HL-60 (cell line): Measurements from ENCODE around the gene UXS1.

Experiments
- GABPA ChIP-seq: IDR thresholded peaks from 2 replicates; pipeline ENCODE4 v1.6.1; 2012; ENCODE audit warnings: low read depth
- POLR2AphosphoS5 ChIP-seq: IDR thresholded peaks from 2 replicates; pipeline ENCODE4 v1.6.1; 2012; ENCODE audit warnings: low read depth
- TF ChIP-seq, protein P1 (sequence below): IDR thresholded peaks from one replicate; pipeline ENCODE4 v1.5.1; 2011; ENCODE audit warnings: low read length, control low read depth, inconsistent platforms; ENCODE audit not compliant: insufficient read depth
- TF ChIP-seq, protein P2 (sequence below): IDR thresholded peaks from 2 replicates; pipeline ENCODE4 v1.6.1; 2012; ENCODE audit warnings: low read depth; ENCODE audit not compliant: insufficient replicate concordance

DNA sequence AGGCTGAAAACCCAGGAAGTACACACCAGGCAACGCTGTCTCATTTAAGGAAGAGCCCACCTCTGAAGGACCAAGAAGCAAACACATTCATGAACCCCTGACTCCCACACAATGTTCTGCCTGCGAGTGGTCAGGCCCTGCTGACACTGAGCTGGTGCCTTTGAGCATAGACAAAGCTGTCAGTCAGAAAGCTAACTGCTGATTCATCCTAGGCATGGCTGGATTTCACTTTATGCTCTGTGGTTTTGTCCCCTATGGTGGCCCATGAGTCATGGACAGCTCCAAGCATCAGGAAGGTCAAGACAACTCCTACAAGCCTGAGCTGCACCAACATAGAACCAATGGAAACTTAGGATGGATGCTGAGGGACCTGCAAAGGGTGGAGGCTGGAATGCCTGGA is 78.9 kb downstream of the UXS1 start:
- no peak for TF ChIP-seq POLR2AphosphoS5
- TF ChIP-seq, protein P1, sequence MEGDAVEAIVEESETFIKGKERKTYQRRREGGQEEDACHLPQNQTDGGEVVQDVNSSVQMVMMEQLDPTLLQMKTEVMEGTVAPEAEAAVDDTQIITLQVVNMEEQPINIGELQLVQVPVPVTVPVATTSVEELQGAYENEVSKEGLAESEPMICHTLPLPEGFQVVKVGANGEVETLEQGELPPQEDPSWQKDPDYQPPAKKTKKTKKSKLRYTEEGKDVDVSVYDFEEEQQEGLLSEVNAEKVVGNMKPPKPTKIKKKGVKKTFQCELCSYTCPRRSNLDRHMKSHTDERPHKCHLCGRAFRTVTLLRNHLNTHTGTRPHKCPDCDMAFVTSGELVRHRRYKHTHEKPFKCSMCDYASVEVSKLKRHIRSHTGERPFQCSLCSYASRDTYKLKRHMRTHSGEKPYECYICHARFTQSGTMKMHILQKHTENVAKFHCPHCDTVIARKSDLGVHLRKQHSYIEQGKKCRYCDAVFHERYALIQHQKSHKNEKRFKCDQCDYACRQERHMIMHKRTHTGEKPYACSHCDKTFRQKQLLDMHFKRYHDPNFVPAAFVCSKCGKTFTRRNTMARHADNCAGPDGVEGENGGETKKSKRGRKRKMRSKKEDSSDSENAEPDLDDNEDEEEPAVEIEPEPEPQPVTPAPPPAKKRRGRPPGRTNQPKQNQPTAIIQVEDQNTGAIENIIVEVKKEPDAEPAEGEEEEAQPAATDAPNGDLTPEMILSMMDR = no peak
- TF ChIP-seq, protein P2, sequence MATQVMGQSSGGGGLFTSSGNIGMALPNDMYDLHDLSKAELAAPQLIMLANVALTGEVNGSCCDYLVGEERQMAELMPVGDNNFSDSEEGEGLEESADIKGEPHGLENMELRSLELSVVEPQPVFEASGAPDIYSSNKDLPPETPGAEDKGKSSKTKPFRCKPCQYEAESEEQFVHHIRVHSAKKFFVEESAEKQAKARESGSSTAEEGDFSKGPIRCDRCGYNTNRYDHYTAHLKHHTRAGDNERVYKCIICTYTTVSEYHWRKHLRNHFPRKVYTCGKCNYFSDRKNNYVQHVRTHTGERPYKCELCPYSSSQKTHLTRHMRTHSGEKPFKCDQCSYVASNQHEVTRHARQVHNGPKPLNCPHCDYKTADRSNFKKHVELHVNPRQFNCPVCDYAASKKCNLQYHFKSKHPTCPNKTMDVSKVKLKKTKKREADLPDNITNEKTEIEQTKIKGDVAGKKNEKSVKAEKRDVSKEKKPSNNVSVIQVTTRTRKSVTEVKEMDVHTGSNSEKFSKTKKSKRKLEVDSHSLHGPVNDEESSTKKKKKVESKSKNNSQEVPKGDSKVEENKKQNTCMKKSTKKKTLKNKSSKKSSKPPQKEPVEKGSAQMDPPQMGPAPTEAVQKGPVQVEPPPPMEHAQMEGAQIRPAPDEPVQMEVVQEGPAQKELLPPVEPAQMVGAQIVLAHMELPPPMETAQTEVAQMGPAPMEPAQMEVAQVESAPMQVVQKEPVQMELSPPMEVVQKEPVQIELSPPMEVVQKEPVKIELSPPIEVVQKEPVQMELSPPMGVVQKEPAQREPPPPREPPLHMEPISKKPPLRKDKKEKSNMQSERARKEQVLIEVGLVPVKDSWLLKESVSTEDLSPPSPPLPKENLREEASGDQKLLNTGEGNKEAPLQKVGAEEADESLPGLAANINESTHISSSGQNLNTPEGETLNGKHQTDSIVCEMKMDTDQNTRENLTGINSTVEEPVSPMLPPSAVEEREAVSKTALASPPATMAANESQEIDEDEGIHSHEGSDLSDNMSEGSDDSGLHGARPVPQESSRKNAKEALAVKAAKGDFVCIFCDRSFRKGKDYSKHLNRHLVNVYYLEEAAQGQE = no peak
- no peak for TF ChIP-seq GABPA
